ENCODE data around the gene SPATA13.

The SPATA13 gene

GRCh38 chr13:24176351-24177101 is 16.0 kb downstream of the SPATA13 start:
- no peaks in the 10 kb centered on the region for H3K79me2 ChIP-seq (ENCODE audit: insufficient read depth, low read depth)

GRCh38 chr13:24178847-24179485 is 18.4 kb downstream of the SPATA13 start:
- no peak overlapping the region for H2AFZ ChIP-seq (ENCODE audit: low read depth)
- H3K79me2 ChIP-seq (ENCODE audit: insufficient read depth, low read depth), result no peaks in the 10 kb centered on the region
- H3K27ac ChIP-seq, result no peak overlapping the region
- no peak overlapping the region for H3K9ac ChIP-seq
- no peaks in the 10 kb centered on the region for H4K20me1 ChIP-seq (ENCODE audit: insufficient read depth)
- peaks cover 6% of the 10 kb centered on the region for H3K4me1 ChIP-seq (ENCODE audit: low read depth, poor library complexity, severe bottlenecking)
- H3K36me3 ChIP-seq (ENCODE audit: insufficient read depth), result no peaks in the 10 kb centered on the region
- H3K4me2 ChIP-seq, result no peak overlapping the region
- TF ChIP-seq CTCF (conservative IDR thresholded peaks at IDR 0.05; ENCODE audit: low read depth, low read length), result no peak
- no peak overlapping the region for H3K4me3 ChIP-seq (IDR thresholded peaks at IDR 0.05; ENCODE audit: insufficient read depth, low read depth, low read length)
- H3K27me3 ChIP-seq (ENCODE audit: insufficient read depth, low read depth), result no peaks in the 10 kb centered on the region

More at GRCh38 chr13:24176351-24177101, 16.0 kb downstream of the SPATA13 start:
- no peak overlapping the region for H3K4me2 ChIP-seq
- H3K9ac ChIP-seq, result no peak overlapping the region
- H4K20me1 ChIP-seq (ENCODE audit: insufficient read depth), result no peaks in the 10 kb centered on the region
- TF ChIP-seq CTCF (conservative IDR thresholded peaks at IDR 0.05; ENCODE audit: low read depth, low read length), result no peak
- no peaks in the 10 kb centered on the region for H3K27me3 ChIP-seq (ENCODE audit: insufficient read depth, low read depth)
- H3K4me3 ChIP-seq (IDR thresholded peaks at IDR 0.05; ENCODE audit: insufficient read depth, low read depth, low read length), result no peak overlapping the region
- H2AFZ ChIP-seq (ENCODE audit: low read depth), result no peak overlapping the region
- H3K36me3 ChIP-seq (ENCODE audit: insufficient read depth), result no peaks in the 10 kb centered on the region
- no peak overlapping the region for H3K27ac ChIP-seq
- H3K4me1 ChIP-seq (ENCODE audit: low read depth, poor library complexity, severe bottlenecking), result peaks cover 6% of the 10 kb centered on the region

- no peaks in the 10 kb centered on the region for H4K20me1 ChIP-seq (ENCODE audit: insufficient read depth)
- H2AFZ ChIP-seq (ENCODE audit: low read depth), result no peak overlapping the region
- H3K4me1 ChIP-seq (ENCODE audit: low read depth, poor library complexity, severe bottlenecking), result peaks cover 6% of the 10 kb centered on the region
- no peaks in the 10 kb centered on the region for H3K36me3 ChIP-seq (ENCODE audit: insufficient read depth)
- H3K9ac ChIP-seq, result no peak overlapping the region
- no peak overlapping the region for H3K27ac ChIP-seq
- H3K4me3 ChIP-seq (IDR thresholded peaks at IDR 0.05; ENCODE audit: insufficient read depth, low read depth, low read length), result no peak overlapping the region
- no peaks in the 10 kb centered on the region for H3K79me2 ChIP-seq (ENCODE audit: insufficient read depth, low read depth)
- H3K27me3 ChIP-seq (ENCODE audit: insufficient read depth, low read depth), result no peaks in the 10 kb centered on the region
- no peak overlapping the region for H3K4me2 ChIP-seq
- no peak for TF ChIP-seq CTCF (conservative IDR thresholded peaks at IDR 0.05; ENCODE audit: low read depth, low read length)
Observed at GRCh38 chr13:24179486-24179850, 18.9 kb downstream of the SPATA13 start.

- H4K20me1 ChIP-seq (ENCODE audit: insufficient read depth), result no peaks in the 10 kb centered on the region
- no peak overlapping the region for H3K4me3 ChIP-seq (IDR thresholded peaks at IDR 0.05; ENCODE audit: insufficient read depth, low read depth, low read length)
- no peaks in the 10 kb centered on the region for H3K27me3 ChIP-seq (ENCODE audit: insufficient read depth, low read depth)
- H3K4me2 ChIP-seq, result no peak overlapping the region
- H2AFZ ChIP-seq (ENCODE audit: low read depth), result no peak overlapping the region
- H3K36me3 ChIP-seq (ENCODE audit: insufficient read depth), result no peaks in the 10 kb centered on the region
- H3K9ac ChIP-seq, result no peak overlapping the region
- H3K79me2 ChIP-seq (ENCODE audit: insufficient read depth, low read depth), result no peaks in the 10 kb centered on the region
- no peak for TF ChIP-seq CTCF (conservative IDR thresholded peaks at IDR 0.05; ENCODE audit: low read depth, low read length)
- H3K27ac ChIP-seq, result no peak overlapping the region
- peaks cover 6% of the 10 kb centered on the region for H3K4me1 ChIP-seq (ENCODE audit: low read depth, poor library complexity, severe bottlenecking)
Observed at GRCh38 chr13:24180750-24181377, 20.3 kb downstream of the SPATA13 start.

All from KMS-11 (cell line).